Pancreas (tissue), 10 donors: ENCODE data around the gene DNA2. TPM values are rescaled to one million over a fixed set of nuclear protein-coding genes. Genes with fewer than 3 reads are reported as not detected.

ENCODE experiments used
- ATAC-seq, 4 donors: fragments of 200-7000 bp; cut with Tn5 transposase; one replicate each; pipeline versions ENCODE4 v1.8.0 to v1.9.1; 2020; ENCODE audit warnings: mild to moderate bottlenecking in 4 of 4, moderate library complexity in 4 of 4
- DNase-seq, 6 donors: peaks; one replicate each; pipeline ENCODE4 v3.0.0-alpha.2; 2020
- FAIRE-seq: peaks from 2 replicates; lab custom pipeline; 2012; peaks lifted over from hg19 to GRCh38; lab: Jason Lieb, UNC
- H3K27ac ChIP-seq, 4 donors: fragments of 200-600 bp; sonication (generic); 1 replicate in 3 of 4; 2 replicates in 1 of 4; pipeline versions ENCODE4 v1.5.0 to v1.8.0; 2020
- H3K27me3 ChIP-seq, 4 donors: fragments of 200-600 bp; one replicate each; pipeline ENCODE4 v1.8.0; 2021
- H3K36me3 ChIP-seq, 3 donors: fragments of 200-600 bp; sonication (generic) in 1 of 3; one replicate each; pipeline versions ENCODE4 v1.5.0 to v1.8.0; 2020 to 2021
- H3K4me1 ChIP-seq, 3 donors: fragments of 200-600 bp; one replicate each; pipeline ENCODE4 v1.8.0; 2021
- H3K4me3 ChIP-seq, 4 donors: fragments of 200-600 bp; sonication (generic) in 2 of 4; one replicate each; pipeline versions ENCODE4 v1.5.0 to v1.8.0; 2020 to 2021
- H3K9me3 ChIP-seq, 4 donors: fragments of 200-600 bp; one replicate each; pipeline ENCODE4 v1.8.0; 2021
- WGBS, 2 donors: extraction: QIAGEN DNeasy Blood & Tissue Kit; methylation state at CpG; one replicate each; pipeline ENCODE4 v1.1.7; 2013; 5-methylcytosine and 5-hydroxymethylcytosine counted together
- intact Hi-C, 3 donors: fragments of 100-400 bp; cut with DNase I; formaldehyde crosslinking; loops; one replicate each; pipeline versions ENCODE4 v1.11.1 to v1.14.2; 2022
- polyA plus RNA-seq, 2 donors: library from polyadenylated mRNA; stranded (reverse); fragments of 200-250 nt; gene quantifications; one replicate each; pipeline ENCODE4 v1.2.3, GENCODE V29; 2013
- total RNA-seq, 6 donors: library from RNA; stranded (reverse); fragmentation: NEBNext Ultra II Directional in 4 of 6; extraction: Animal tissue kit (Norgen Biotek cat#: 25700) in 4 of 6; gene quantifications; one replicate each; pipeline versions ENCODE4 v1.2.1 to v1.2.4, GENCODE V29; 2021 to 2023
- TF ChIP-seq, protein P1 (sequence below), 4 donors: fragments of 200-600 bp; sonication (generic) in 3 of 4; IDR thresholded peaks; one replicate each; pipeline versions ENCODE4 v1.5.0 to v1.8.0; 2021; ENCODE audit warnings: antibody characterized with exemption in 4 of 4
- donor health status: healthy with polysubstance abuse.
- donor health status: DM: no; HTN: no; CAD: no; lungs with moderate emphysema.
- donor health status: DM: no; HTN: no; CAD: no.
- donor health status: control.
- donor health status: control.
- donor health status: Bipolar disorder and iron deficiency.
- donor health status: DM: yes; HTN: yes; CAD: no.
- donor health status: DM: no; HTN: no; CAD: no.
- donor health status: DM: no; HTN: no; CAD: no.
- donor health status: DM: yes; HTN: yes; CAD: no.

The DNA2 gene
- total and polyA plus RNA-seq, 8 donors = 0.92 to 2.8 (median 1.5) TPM

GRCh38 chr10:68406815-68407548 lies 64.8 kb downstream of the DNA2 start, which contains the start of gene RUFY2:
RUFY2 (minus strand) TSS chr10:68407277; CDS start chr10:68407189, 88 bp downstream.
- Histone ChIP-seq H3K9me3 (no peaks in the 10 kb centered on the region), H3K4me3 (peak within 1 kb of the TSS; percentile 91 to 99 (median 97)), H3K4me1 (peaks cover 6 to 10% (median 7%) of the 10 kb centered on the region in 3 donors), H3K27ac (peak within 1 kb of the TSS; percentile 87 to 89 (median 88)), H3K36me3 (no peaks in the 10 kb centered on the region), H3K27me3 (no peaks in the 10 kb centered on the region)
- no peak for FAIRE-seq
- DNase-seq = peak; percentile 64 to 94 (median 82)
- intact Hi-C loops = no loop called here
- ATAC-seq = peak; percentile 94 to 98 (median 98)
- TF ChIP-seq, protein P1, sequence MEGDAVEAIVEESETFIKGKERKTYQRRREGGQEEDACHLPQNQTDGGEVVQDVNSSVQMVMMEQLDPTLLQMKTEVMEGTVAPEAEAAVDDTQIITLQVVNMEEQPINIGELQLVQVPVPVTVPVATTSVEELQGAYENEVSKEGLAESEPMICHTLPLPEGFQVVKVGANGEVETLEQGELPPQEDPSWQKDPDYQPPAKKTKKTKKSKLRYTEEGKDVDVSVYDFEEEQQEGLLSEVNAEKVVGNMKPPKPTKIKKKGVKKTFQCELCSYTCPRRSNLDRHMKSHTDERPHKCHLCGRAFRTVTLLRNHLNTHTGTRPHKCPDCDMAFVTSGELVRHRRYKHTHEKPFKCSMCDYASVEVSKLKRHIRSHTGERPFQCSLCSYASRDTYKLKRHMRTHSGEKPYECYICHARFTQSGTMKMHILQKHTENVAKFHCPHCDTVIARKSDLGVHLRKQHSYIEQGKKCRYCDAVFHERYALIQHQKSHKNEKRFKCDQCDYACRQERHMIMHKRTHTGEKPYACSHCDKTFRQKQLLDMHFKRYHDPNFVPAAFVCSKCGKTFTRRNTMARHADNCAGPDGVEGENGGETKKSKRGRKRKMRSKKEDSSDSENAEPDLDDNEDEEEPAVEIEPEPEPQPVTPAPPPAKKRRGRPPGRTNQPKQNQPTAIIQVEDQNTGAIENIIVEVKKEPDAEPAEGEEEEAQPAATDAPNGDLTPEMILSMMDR (IDR thresholded peaks at IDR 0.05) = peak; percentile 25 to 84 (median 47)
- 0 to 1% methylated on average over 50 to 79 of the region's 79 CpGs for WGBS, 2 donors

DNA sequence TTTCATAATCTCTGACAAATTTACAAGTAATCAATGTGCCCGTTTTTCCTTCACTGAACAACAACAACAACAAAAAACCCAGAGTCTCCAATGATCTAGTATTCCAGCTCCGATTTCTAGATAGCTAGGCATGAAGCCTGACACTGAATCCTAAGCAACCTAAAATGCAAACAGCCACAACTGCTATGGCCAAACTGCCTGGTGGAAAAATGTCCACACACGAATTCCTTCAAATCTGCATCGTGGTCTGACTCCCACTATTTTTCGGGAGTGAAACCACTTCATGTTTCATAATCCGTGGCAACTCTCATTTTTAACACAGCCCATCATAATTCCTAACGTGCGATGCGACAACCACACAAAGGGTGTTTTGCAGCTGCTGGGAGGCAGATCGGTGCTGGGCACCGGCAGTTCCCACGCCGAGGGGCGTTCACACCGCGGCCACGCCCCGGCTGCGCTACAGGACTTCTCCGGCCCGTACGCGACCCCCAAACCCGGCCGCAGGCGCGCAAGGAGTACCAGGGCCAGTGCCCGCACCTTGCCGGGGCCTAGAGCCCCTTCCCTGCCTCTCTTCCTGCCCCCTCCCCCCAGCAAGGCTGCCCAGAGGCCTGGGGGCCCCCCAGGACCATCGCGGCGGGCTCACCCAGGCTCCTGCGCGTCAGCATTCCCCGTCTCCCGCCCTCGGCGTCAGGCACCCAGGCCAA lies 65.5 kb downstream of the DNA2 start:
- peak; percentile 64 to 80 (median 78) for ATAC-seq

DNA sequence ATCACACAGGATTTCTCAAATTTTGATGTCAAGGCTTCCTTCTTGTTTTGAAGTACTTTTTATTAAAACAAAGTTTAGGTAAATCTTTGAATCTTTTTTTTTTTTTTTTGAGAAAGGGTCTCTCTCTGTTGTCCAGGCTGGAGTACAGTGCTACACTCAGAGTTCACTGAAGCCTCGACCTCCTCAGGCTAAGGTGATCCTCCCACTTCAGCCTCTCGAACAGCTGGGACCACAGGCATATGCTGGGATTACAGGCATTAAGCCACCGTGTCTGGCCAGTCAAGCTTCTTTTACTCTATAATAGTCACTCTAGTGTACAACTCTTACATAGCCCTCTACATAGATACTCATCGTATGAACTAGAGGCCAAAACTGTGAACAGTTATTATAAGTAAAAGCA lies 68.1 kb downstream of the DNA2 start:
- Histone ChIP-seq H3K4me1 (peaks cover 6 to 10% (median 7%) of the 10 kb centered on the region in 3 donors), H3K9me3 (no peaks in the 10 kb centered on the region), H3K27me3 (no peaks in the 10 kb centered on the region), H3K27ac (no peak overlapping the region), H3K4me3 (no peak overlapping the region), H3K36me3 (no peaks in the 10 kb centered on the region)
- TF ChIP-seq, protein P1 (IDR thresholded peaks at IDR 0.05) = no peak
- ATAC-seq (no peak), DNase-seq (no peak), FAIRE-seq (no peak)
- 80 to 88% methylated on average over 4 of the region's 4 CpGs for WGBS, 2 donors
- intact Hi-C loops = no loop called here

More for the DNA sequence above, 65.5 kb downstream of the DNA2 start:
- TF ChIP-seq, protein P1 (IDR thresholded peaks at IDR 0.05) = no peak
- no peaks in the 10 kb centered on the region for H3K9me3 ChIP-seq
- FAIRE-seq = no peak
- no peaks in the 10 kb centered on the region for H3K36me3 ChIP-seq
- DNase-seq = peak; percentile 29 to 76 (median 51)
- H3K4me3 ChIP-seq = peak overlapping the region; percentile 91 to 99 (median 97)
- peak overlapping the region; percentile 87 to 89 (median 88) for H3K27ac ChIP-seq
- peaks cover 6 to 10% (median 7%) of the 10 kb centered on the region in 3 donors for H3K4me1 ChIP-seq
- 0 to 1% methylated on average over 38 of the region's 38 CpGs for WGBS, 2 donors
- no peaks in the 10 kb centered on the region for H3K27me3 ChIP-seq
- intact Hi-C loops = no loop called here

DNA sequence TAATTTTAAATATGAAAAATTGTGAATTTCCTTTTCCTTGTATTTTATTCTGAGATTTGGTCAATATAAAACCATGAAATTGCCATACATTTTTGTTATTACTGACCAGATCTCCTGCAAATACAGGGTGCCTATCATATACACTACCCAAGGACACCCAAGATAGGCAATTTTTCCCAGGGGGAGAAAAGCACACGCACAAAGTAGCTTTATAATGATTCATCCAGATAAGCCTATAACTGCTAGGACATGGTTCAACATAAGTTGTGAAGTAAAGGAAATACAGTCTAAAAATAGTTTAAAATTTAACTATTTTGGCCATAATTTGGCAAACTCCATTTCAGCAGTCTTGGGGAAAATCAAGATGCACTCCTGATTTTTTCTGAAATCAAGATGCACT lies 69.5 kb downstream of the DNA2 start:
- H3K4me1 ChIP-seq = peaks cover 6 to 10% (median 7%) of the 10 kb centered on the region in 3 donors
- 30 to 38% methylated on average over 1 of the region's 1 CpG for WGBS, 2 donors
- ATAC-seq (no peak), DNase-seq (no peak), FAIRE-seq (no peak)
- no peaks in the 10 kb centered on the region for H3K27me3 ChIP-seq
- no peaks in the 10 kb centered on the region for H3K36me3 ChIP-seq
- no peak overlapping the region for H3K4me3 ChIP-seq
- TF ChIP-seq, protein P1 (IDR thresholded peaks at IDR 0.05) = no peak
- H3K9me3 ChIP-seq = no peaks in the 10 kb centered on the region
- no peak overlapping the region for H3K27ac ChIP-seq
- intact Hi-C loops = no loop called here
